GM12878 (cell line): ENCODE data around the gene ZNF423. TPM values are rescaled to one million over a fixed set of nuclear protein-coding genes. Genes with fewer than 3 reads are reported as not detected.

Experiments
- ATAC-seq: fragments of 200-7000 bp; cut with Tn5 transposase; 3 replicates; pipeline ENCODE4 v1.9.1; 2020; ENCODE audit warnings: mild to moderate bottlenecking, moderate library complexity
- BruUV-seq: library from RNA; stranded (reverse); fragments of 400-500 nt; replicated peaks from 2 replicates; lab custom pipeline; 2021; lab: Mats Ljungman, UMichigan
- CTCF ChIA-PET: fragments of 300-600 bp; sonication (Branson Sonifier 250); formaldehyde crosslinking; extraction: SDS; loops from one replicate; lab custom pipeline; 2021; ENCODE audit warnings: inconsistent platforms; lab: Yijun Ruan, JAX
- POLR2A ChIA-PET: fragments of 350-600 bp; formaldehyde crosslinking; extraction: SDS; loops from one replicate; lab custom pipeline; 2021; ENCODE audit warnings: inconsistent platforms; lab: Charles Lee
- RAD21 ChIA-PET: fragments of 300-600 bp; sonication (Branson Sonifier 250); formaldehyde crosslinking; loops from one replicate; lab custom pipeline; 2023; ENCODE audit warnings: antibody characterized with exemption; ENCODE audit not compliant: unreplicated experiment; lab: Charles Lee
- SMC1A ChIA-PET: fragments of 300-600 bp; sonication (Branson Sonifier 250); formaldehyde crosslinking; loops from one replicate; lab custom pipeline; 2023; ENCODE audit not compliant: unreplicated experiment, uncharacterized antibody; lab: Charles Lee
- DNase-seq: peaks from one replicate; pipeline ENCODE4 v3.0.0-alpha.2; 2011; ENCODE audit warnings: low read depth, low spot score
- FAIRE-seq: peaks from 3 replicates; lab custom pipeline; 2011; peaks lifted over from hg19 to GRCh38; lab: Jason Lieb, UNC
- H2AFZ ChIP-seq: 2 replicates; pipeline ENCODE4 v1.6.0; 2011; ENCODE audit warnings: low read depth, low read length, control low read depth; ENCODE audit not compliant: control insufficient read depth
- H3K27ac ChIP-seq: 2 replicates; pipeline ENCODE4 v1.5.1; 2011; ENCODE audit warnings: control low read depth; ENCODE audit not compliant: control insufficient read depth, insufficient read depth
- H3K27me3 ChIP-seq, 2 experiments: replicated peaks in 1 of 2; 2 replicates each; pipeline versions ENCODE4 v1.6.0 to v1.6.1; 2011; ENCODE audit warnings: low read length in 1 of 2; ENCODE audit not compliant: control insufficient read depth in 2 of 2, insufficient read depth in 2 of 2
- H3K36me3 ChIP-seq, 2 experiments: 2 replicates each; pipeline ENCODE4 v1.5.1; 2011; ENCODE audit warnings: low read length in 1 of 2; ENCODE audit not compliant: control insufficient read depth in 2 of 2, insufficient read depth in 2 of 2
- H3K4me1 ChIP-seq: 2 replicates; pipeline ENCODE4 v1.6.1; 2011; ENCODE audit warnings: mild to moderate bottlenecking, low read length, moderate library complexity, mixed read lengths; ENCODE audit not compliant: control insufficient read depth, insufficient read depth
- H3K4me2 ChIP-seq: 2 replicates; pipeline ENCODE4 v1.6.0; 2011; ENCODE audit warnings: control low read depth; ENCODE audit not compliant: control insufficient read depth, insufficient read depth
- H3K4me3 ChIP-seq: fragments of 200-600 bp; sonication (generic); 2 replicates; pipeline ENCODE4 v1.5.1; 2016
- H3K79me2 ChIP-seq: 2 replicates; pipeline ENCODE4 v1.6.0; 2011; ENCODE audit warnings: low read length; ENCODE audit not compliant: control insufficient read depth, insufficient read depth
- H3K9ac ChIP-seq: 2 replicates; pipeline ENCODE4 v1.8.0; 2011; ENCODE audit warnings: low read length, control low read depth, mixed read lengths; ENCODE audit not compliant: control insufficient read depth, insufficient read depth
- H3K9me3 ChIP-seq: replicated peaks from 3 replicates; pipeline ENCODE4 v1.5.1; 2011; ENCODE audit warnings: mild to moderate bottlenecking, low read length; ENCODE audit not compliant: control insufficient read depth, insufficient read depth
- H4K20me1 ChIP-seq: 2 replicates; pipeline ENCODE4 v1.6.0; 2011; ENCODE audit not compliant: control insufficient read depth, insufficient read depth
- BRCA1 ChIP-seq: IDR thresholded peaks from 2 replicates; pipeline ENCODE4 v1.6.1; 2011; ENCODE audit warnings: low read depth, low read length, improper control_type of control experiment
- E4F1 ChIP-seq: fragments of 450-650 bp; IDR thresholded peaks from 2 replicates; pipeline ENCODE4 v1.6.1; 2018; ENCODE audit warnings: borderline replicate concordance, mild to moderate bottlenecking; ENCODE audit not compliant: partially characterized antibody
- STAT1 ChIP-seq: fragments of 450-650 bp; conservative IDR thresholded peaks from 2 replicates; pipeline ENCODE4 v1.6.1; 2014; ENCODE audit warnings: antibody characterized with exemption, mild to moderate bottlenecking
- ZSCAN29 ChIP-seq: fragments of 450-650 bp; IDR thresholded peaks from 2 replicates; pipeline ENCODE4 v1.6.1; 2017; ENCODE audit warnings: mild to moderate bottlenecking, moderate library complexity
- WGBS: methylation state at CpG from one replicate; pipeline ENCODE4 v1.1.6; 2016; ENCODE audit warnings: low lambda C conversion rate; ENCODE audit not compliant: insufficient replicate concordance, insufficient coverage; ENCODE audit errors: missing lambda C conversion rate; 5-methylcytosine and 5-hydroxymethylcytosine counted together
- in situ Hi-C: fragments of 300-500 bp; cut with MboI; formaldehyde crosslinking; loops from 9 replicates; pipeline ENCODE4 v1.14.3; 2018; ENCODE audit warnings: mixed read lengths
- intact Hi-C: fragments of 100-400 bp; cut with micrococcal nuclease; formaldehyde crosslinking; loops from one replicate; pipeline ENCODE4 v1.14.2; 2022; ENCODE audit not compliant: unreplicated experiment
- polyA plus RNA-seq, 11 experiments: library from polyadenylated mRNA; depleted of rRNA in 4 of 11; unstranded in 6 of 11; stranded (reverse) in 5 of 11; fragments of >200 nt; fragmentation: Nextera tagmentation in 4 of 11; fragmentation: Illumina TruSeq in 1 of 11; extraction: Ambion mirVana in 4 of 11; extraction: Trizol in 1 of 11; gene quantifications; 1 replicate in 1 of 11; 2 replicates in 10 of 11; pipeline versions ENCODE4 v1.2.1 to v1.2.3, GENCODE V29; 2011 to 2016; ENCODE audit warnings: inconsistent platforms in 2 of 11, missing spikeins in 2 of 11, low read depth in 1 of 11
- total RNA-seq, 4 experiments: library from RNA; depleted of rRNA in 3 of 4; stranded (reverse); fragments of >200 nt in 3 of 4; fragmentation: Illumina TruSeq in 1 of 4; extraction: Trizol in 1 of 4; gene quantifications; 2 replicates each; pipeline versions ENCODE4 v1.2.1 to v1.2.3, GENCODE V29; 2013 to 2021

The ZNF423 gene
- total and polyA plus RNA-seq, 10 of the 15 experiments (the other 5 are each of a cell fraction or from before 2014, with no cell fraction given), result 0.03 to 0.64 (median 0.10) TPM

- SMC1A ChIA-PET, result no interaction called here
- POLR2A ChIA-PET, result no interaction called here
These were observed 373.2 kb downstream of the ZNF423 start for GRCh38 chr16:49482690-49483089.

More at GRCh38 chr16:49482690-49483089, 373.2 kb downstream of the ZNF423 start:
- no peaks in the 10 kb centered on the region for H3K4me1 ChIP-seq
- FAIRE-seq, result no peak
- TF ChIP-seq STAT1 (no peak), ZSCAN29 (no peak), BRCA1 (no peak), E4F1 (no peak)
- TF ChIP-seq, all 136 proteins: peak for 0
- intact Hi-C loops (no loop called here), in situ Hi-C loops (no loop called here)
- ATAC-seq, result no peak
- H3K4me3 ChIP-seq, result no peak overlapping the region
- no TSS peak for BruUV-seq
- ChIA-PET CTCF (no interaction called here), RAD21 (no interaction called here)
- H3K9ac ChIP-seq, result no peak overlapping the region
- H3K4me2 ChIP-seq, result no peak overlapping the region
- H3K36me3 ChIP-seq, result no peaks in the 10 kb centered on the region
- no peak overlapping the region for H3K27ac ChIP-seq
- H4K20me1 ChIP-seq, result no peaks in the 10 kb centered on the region
- peaks cover 0 to 2% of the 10 kb centered on the region in 2 experiments; a peak in 1 of 4 replicates for H3K27me3 ChIP-seq
- no peak overlapping the region for H2AFZ ChIP-seq
- DNase-seq, result no peak
- WGBS, result 3% methylated on average over 8 of the region's 8 CpGs
- H3K79me2 ChIP-seq, result no peaks in the 10 kb centered on the region
- H3K9me3 ChIP-seq, result no peaks in the 10 kb centered on the region
